Sigmoid colon (tissue), 7 donors: Measurements from ENCODE around the gene SPEM3. TPM values are rescaled to one million over a fixed set of nuclear protein-coding genes. Genes with fewer than 3 reads are reported as not detected.

Experiments
- DNase-seq: peaks from one replicate; pipeline ENCODE4 v3.0.0-alpha.2; 2019
- H3K27ac ChIP-seq, 4 donors: fragments of 200-600 bp; sonication (generic); one replicate each; pipeline ENCODE4 v1.5.1; 2016 to 2019; ENCODE audit warnings: mild to moderate bottlenecking in 1 of 4
- H3K27me3 ChIP-seq, 3 donors: fragments of 200-600 bp; sonication (generic); one replicate each; pipeline ENCODE4 v1.5.1; 2019; ENCODE audit warnings: mild to moderate bottlenecking in 1 of 3
- H3K36me3 ChIP-seq, 4 donors: fragments of 200-600 bp; sonication (generic); one replicate each; pipeline ENCODE4 v1.5.1; 2016 to 2019
- H3K4me1 ChIP-seq, 4 donors: fragments of 200-600 bp; sonication (generic); one replicate each; pipeline ENCODE4 v1.5.1; 2017 to 2019
- H3K4me3 ChIP-seq, 4 donors: fragments of 200-600 bp; sonication (generic); one replicate each; pipeline ENCODE4 v1.5.1; 2017 to 2019; ENCODE audit warnings: mild to moderate bottlenecking in 2 of 4, moderate library complexity in 1 of 4
- H3K9me3 ChIP-seq, 4 donors: fragments of 200-600 bp in 3 of 4; sonication (generic) in 3 of 4; one replicate each; pipeline versions ENCODE4 v1.5.1 to v1.6.1; 2013 to 2019
- EP300 ChIP-seq, 4 donors: sonication (generic); formaldehyde crosslinking; IDR thresholded peaks; one replicate each; pipeline ENCODE4 v1.6.1; 2017; ENCODE audit warnings: antibody characterized with exemption in 4 of 4
- POLR2A ChIP-seq, 2 donors: fragments of 450-650 bp; IDR thresholded peaks; one replicate each; pipeline ENCODE4 v1.6.1; 2016; ENCODE audit warnings: antibody characterized with exemption in 2 of 2, mild to moderate bottlenecking in 2 of 2, moderate library complexity in 2 of 2
- POLR2AphosphoS5 ChIP-seq, 4 donors: sonication (generic); formaldehyde crosslinking; IDR thresholded peaks; one replicate each; pipeline ENCODE4 v1.6.1; 2017; ENCODE audit warnings: antibody characterized with exemption in 4 of 4
- WGBS, 2 donors: extraction: QIAGEN DNeasy Blood & Tissue Kit; methylation state at CpG; one replicate each; pipeline ENCODE4 v1.1.7; 2013; 5-methylcytosine and 5-hydroxymethylcytosine counted together
- intact Hi-C: fragments of 100-400 bp; cut with DNase I; formaldehyde crosslinking; loops from one replicate; pipeline ENCODE4 v1.15.1; 2023
- polyA plus RNA-seq, 3 donors: library from polyadenylated mRNA; stranded (reverse); fragments of 200-250 nt; gene quantifications; one replicate each; pipeline ENCODE4 v1.2.3, GENCODE V29; 2013
- total RNA-seq, 4 donors: library from RNA; depleted of rRNA; stranded (reverse); fragments of >200 nt; gene quantifications; one replicate each; pipeline ENCODE4 v1.1.0, GENCODE V29; 2016
- TF ChIP-seq, protein P1 (sequence below), 4 experiments: fragments of 450-650 bp in 3 of 4; fragments of 200-600 bp in 1 of 4; IDR thresholded peaks; one replicate each; pipeline ENCODE4 v1.5.1; 2016 to 2019; ENCODE audit warnings: antibody characterized with exemption in 4 of 4, mild to moderate bottlenecking in 3 of 4, moderate library complexity in 2 of 4
- donor health status: healthy with polysubstance abuse.
- donor health status: Bipolar disorder and iron deficiency.
- donor health status: healthy.

The SPEM3 gene
- total and polyA plus RNA-seq, 7 donors = not detected

- intact Hi-C loops = no loop called here
- H3K4me1 ChIP-seq = peaks cover 0 to 14% (median 8%) of the 10 kb centered on the region in 4 donors
- no peaks in the 10 kb centered on the region for H3K9me3 ChIP-seq
- peaks cover 11 to 34% (median 15%) of the 10 kb centered on the region in 4 donors for H3K36me3 ChIP-seq
- H3K27ac ChIP-seq = peak overlapping the region in 2 of 4 donors; percentile 6 to 10
- H3K4me3 ChIP-seq = no peak overlapping the region
- 80 to 86% methylated on average over 3 of the region's 3 CpGs for WGBS, 2 donors
- TF ChIP-seq POLR2A (IDR thresholded peaks at IDR 0.05) (no peak), POLR2AphosphoS5 (IDR thresholded peaks at IDR 0.05) (no peak), EP300 (IDR thresholded peaks at IDR 0.05) (no peak)
- TF ChIP-seq, protein P1, sequence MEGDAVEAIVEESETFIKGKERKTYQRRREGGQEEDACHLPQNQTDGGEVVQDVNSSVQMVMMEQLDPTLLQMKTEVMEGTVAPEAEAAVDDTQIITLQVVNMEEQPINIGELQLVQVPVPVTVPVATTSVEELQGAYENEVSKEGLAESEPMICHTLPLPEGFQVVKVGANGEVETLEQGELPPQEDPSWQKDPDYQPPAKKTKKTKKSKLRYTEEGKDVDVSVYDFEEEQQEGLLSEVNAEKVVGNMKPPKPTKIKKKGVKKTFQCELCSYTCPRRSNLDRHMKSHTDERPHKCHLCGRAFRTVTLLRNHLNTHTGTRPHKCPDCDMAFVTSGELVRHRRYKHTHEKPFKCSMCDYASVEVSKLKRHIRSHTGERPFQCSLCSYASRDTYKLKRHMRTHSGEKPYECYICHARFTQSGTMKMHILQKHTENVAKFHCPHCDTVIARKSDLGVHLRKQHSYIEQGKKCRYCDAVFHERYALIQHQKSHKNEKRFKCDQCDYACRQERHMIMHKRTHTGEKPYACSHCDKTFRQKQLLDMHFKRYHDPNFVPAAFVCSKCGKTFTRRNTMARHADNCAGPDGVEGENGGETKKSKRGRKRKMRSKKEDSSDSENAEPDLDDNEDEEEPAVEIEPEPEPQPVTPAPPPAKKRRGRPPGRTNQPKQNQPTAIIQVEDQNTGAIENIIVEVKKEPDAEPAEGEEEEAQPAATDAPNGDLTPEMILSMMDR (IDR thresholded peaks at IDR 0.05) = no peak
- no peak for DNase-seq
- no peaks in the 10 kb centered on the region for H3K27me3 ChIP-seq
Observed at GRCh38 chr17:7459961-7460545, 31.4 kb downstream of the SPEM3 start.

- Histone ChIP-seq H3K9me3 (no peaks in the 10 kb centered on the region), H3K27me3 (no peaks in the 10 kb centered on the region), H3K36me3 (peaks cover 18 to 44% (median 23%) of the 10 kb centered on the region in 4 donors), H3K27ac (no peak overlapping the region), H3K4me3 (no peak overlapping the region), H3K4me1 (peaks cover 0 to 17% (median 11%) of the 10 kb centered on the region in 4 donors)
- intact Hi-C loops = no loop called here
- TF ChIP-seq POLR2A (IDR thresholded peaks at IDR 0.05) = no peak
- TF ChIP-seq EP300 (IDR thresholded peaks at IDR 0.05) = no peak
- TF ChIP-seq POLR2AphosphoS5 (IDR thresholded peaks at IDR 0.05) = no peak
- TF ChIP-seq, protein P1 (IDR thresholded peaks at IDR 0.05) = no peak
- WGBS, 2 donors = 94 to 96% methylated on average over 7 of the region's 7 CpGs
- DNase-seq = no peak
Observed at GRCh38 chr17:7460850-7461660, 32.4 kb downstream of the SPEM3 start.

DNA sequence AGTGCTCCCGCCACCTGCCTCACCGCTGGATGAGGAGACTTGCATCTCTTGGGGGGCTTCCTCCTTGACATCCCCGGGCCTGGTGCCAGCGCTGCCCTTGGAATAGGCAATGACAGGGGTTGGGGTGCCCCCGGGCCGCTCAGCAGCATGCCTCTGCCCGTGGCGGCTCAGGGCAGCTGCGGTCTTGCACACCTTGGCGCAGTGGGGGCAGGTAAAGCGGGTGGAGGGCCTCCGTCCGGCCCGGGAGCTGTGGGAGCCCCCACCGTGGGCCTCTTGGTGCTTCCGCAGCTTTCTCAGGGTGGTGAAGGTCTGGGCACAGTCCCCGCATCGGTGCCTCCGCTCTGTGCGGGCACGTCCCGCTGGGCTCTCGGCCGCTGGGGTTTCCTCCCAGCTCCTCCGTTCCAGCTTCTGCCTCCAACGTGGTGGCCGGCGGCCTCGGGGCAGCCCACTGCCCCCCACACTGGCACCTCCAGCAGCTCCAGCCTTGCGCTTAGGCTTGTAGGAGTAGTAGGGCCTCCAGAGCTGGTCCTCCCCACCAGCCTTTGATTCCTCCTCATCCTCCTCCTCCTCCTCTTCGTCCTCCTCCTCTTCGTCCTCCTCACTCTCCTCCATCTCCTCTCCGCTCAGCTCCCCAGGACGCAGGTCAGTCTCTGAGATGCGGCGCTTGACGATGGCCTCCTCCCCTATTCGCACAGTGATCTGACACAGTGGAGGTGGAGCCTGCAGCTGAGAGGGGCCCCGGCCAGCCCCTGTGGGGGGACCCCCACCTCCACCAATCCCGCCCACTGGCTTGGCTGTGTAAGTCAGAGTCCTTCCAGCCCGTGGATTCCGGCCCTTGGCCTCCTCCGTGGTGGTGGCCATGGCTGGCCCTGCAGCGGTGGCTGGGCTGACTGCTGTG, 34.1 kb downstream of the SPEM3 start:
- Histone ChIP-seq H3K4me1 (peaks cover 0 to 21% (median 18%) of the 10 kb centered on the region in 4 donors), H3K36me3 (peaks cover 18 to 56% (median 29%) of the 10 kb centered on the region in 4 donors), H3K4me3 (no peak overlapping the region), H3K9me3 (no peaks in the 10 kb centered on the region), H3K27ac (no peak overlapping the region), H3K27me3 (no peaks in the 10 kb centered on the region)
- WGBS, 2 donors = 93 to 94% methylated on average over 44 of the region's 44 CpGs
- intact Hi-C loops = no loop called here
- TF ChIP-seq POLR2AphosphoS5 (IDR thresholded peaks at IDR 0.05) (peak in 1 of 4 donors; percentile 33), POLR2A (IDR thresholded peaks at IDR 0.05) (no peak)
- TF ChIP-seq, protein P1 (IDR thresholded peaks at IDR 0.05) = no peak
- no peak for DNase-seq

DNA sequence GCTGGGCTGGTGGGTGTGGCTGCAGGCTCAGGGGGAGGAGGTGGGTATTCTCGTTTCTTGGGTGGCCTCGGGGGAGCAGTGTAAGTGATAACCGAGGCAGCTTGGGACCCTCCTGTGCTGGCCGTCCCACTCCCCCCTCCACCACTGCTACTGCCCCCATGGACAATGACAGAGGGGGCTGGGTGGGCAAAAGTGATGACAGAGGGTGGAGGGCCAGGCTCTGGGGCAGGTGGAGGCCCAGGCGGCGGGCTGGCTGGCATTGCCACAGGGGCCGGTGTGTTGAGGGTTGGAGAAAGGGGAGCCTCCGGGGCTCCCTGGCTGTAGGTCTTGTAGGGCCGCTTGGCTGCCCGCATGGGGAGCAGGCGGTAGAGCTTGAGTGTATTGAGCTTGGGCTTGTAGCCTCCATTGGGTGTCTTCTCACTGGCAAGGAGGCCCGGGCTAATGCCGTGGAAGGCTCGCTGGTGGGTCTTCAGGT, 34.8 kb downstream of the SPEM3 start:
- H3K36me3 ChIP-seq = peaks cover 18 to 56% (median 29%) of the 10 kb centered on the region in 4 donors
- 90 to 94% methylated on average over 14 of the region's 14 CpGs for WGBS, 2 donors
- no peaks in the 10 kb centered on the region for H3K9me3 ChIP-seq
- DNase-seq = no peak
- no peak overlapping the region for H3K27ac ChIP-seq
- H3K27me3 ChIP-seq = no peaks in the 10 kb centered on the region
- TF ChIP-seq POLR2AphosphoS5 (IDR thresholded peaks at IDR 0.05) (no peak), POLR2A (IDR thresholded peaks at IDR 0.05) (no peak), EP300 (IDR thresholded peaks at IDR 0.05) (no peak)
- TF ChIP-seq, protein P1 (IDR thresholded peaks at IDR 0.05) = no peak
- no peak overlapping the region for H3K4me3 ChIP-seq
- peaks cover 0 to 28% (median 23%) of the 10 kb centered on the region in 4 donors for H3K4me1 ChIP-seq
- intact Hi-C loops = no loop called here
